Right lobe of liver (tissue), 4 donors: ENCODE results near the gene RASGRP1.

ENCODE experiments used
- CTCF ChIP-seq, 4 donors: fragments of 200-600 bp in 3 of 4; fragments of 450-650 bp in 1 of 4; IDR thresholded peaks; one replicate each; pipeline versions ENCODE4 v1.5.1 to v1.8.0; 2016 to 2022; ENCODE audit warnings: antibody characterized with exemption in 4 of 4, mild to moderate bottlenecking in 2 of 4
- POLR2A ChIP-seq: fragments of 450-650 bp; IDR thresholded peaks from one replicate; pipeline ENCODE4 v1.6.1; 2017; ENCODE audit warnings: antibody characterized with exemption, mild to moderate bottlenecking
- donor health status: DM: no; HTN: no; CAD: no.
- donor health status: DM: no; HTN: no; CAD: no.
- donor health status: DM: no; HTN: yes; CAD: no.

DNA sequence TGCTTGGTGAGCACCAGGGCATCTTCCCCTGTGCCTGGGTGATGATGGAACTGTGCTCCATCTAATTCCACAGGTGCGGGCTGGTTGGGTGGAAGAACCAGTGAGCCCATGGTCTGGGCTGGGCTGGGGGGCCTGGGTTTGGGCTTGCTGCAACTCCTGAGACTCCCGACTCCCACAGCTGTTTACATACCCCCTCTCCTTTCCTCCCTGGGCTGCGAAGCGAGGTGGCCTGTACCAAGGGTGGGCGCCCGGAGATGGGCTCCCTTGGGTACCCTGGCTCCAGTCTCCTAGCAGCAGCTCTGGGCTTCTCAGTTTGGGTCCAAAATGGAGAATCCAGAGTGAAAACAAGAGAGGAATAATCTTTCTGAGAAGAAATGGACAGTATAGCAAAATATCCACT is 105.1 kb downstream of the RASGRP1 start:
- TF ChIP-seq CTCF (IDR thresholded peaks at IDR 0.05) (no peak), POLR2A (no peak)
